CD8-positive, alpha-beta memory T cell (primary cell): ENCODE measurements around the gene TRRAP. TPM values are rescaled to one million over a fixed set of nuclear protein-coding genes. Genes with fewer than 3 reads are reported as not detected.

Source experiments
- CTCF ChIA-PET: fragments of 350-600 bp; sonication (Branson Sonifier 250); formaldehyde crosslinking; loops from one replicate; lab custom pipeline; 2021; ENCODE audit warnings: antibody characterized with exemption; lab: Charles Lee
- POLR2A ChIA-PET: fragments of 350-600 bp; sonication (Branson Sonifier 250); formaldehyde crosslinking; loops from one replicate; lab custom pipeline; 2021; ENCODE audit warnings: antibody characterized with exemption; lab: Charles Lee
- DNase-seq, 5 donors: peaks; one replicate each; pipeline versions ENCODE4 v3.0.0 to v3.0.0-alpha.2; 2020 to 2022; ENCODE audit warnings: mixed read lengths in 1 of 5
- H3K27ac ChIP-seq: one replicate; pipeline ENCODE4 v1.7.0; 2013; ENCODE audit warnings: low read depth, mild to moderate bottlenecking, low read length, moderate library complexity
- H3K27me3 ChIP-seq: 2 replicates; pipeline ENCODE4 v1.7.0; 2013; ENCODE audit warnings: low read length, mild to moderate bottlenecking; ENCODE audit not compliant: insufficient read depth, poor library complexity, severe bottlenecking
- H3K36me3 ChIP-seq: 2 replicates; pipeline ENCODE4 v1.7.0; 2013; ENCODE audit warnings: mild to moderate bottlenecking, low read length, moderate library complexity; ENCODE audit not compliant: insufficient read depth
- H3K4me1 ChIP-seq: 2 replicates; pipeline ENCODE4 v1.7.0; 2013; ENCODE audit warnings: mild to moderate bottlenecking, low read length, moderate library complexity; ENCODE audit not compliant: insufficient read depth
- H3K4me3 ChIP-seq: 2 replicates; pipeline ENCODE4 v1.7.0; 2013; ENCODE audit warnings: mild to moderate bottlenecking, low read length
- H3K9me3 ChIP-seq: 2 replicates; pipeline ENCODE4 v1.7.0; 2013; ENCODE audit warnings: mild to moderate bottlenecking, low read length
- H3K27ac Mint-ChIP-seq, 8 donors: one replicate each; pipeline ENCODE4 v1.8.0; 2020 to 2021; ENCODE audit warnings: mixed read lengths in 8 of 8, mild to moderate bottlenecking in 6 of 8, inconsistent platforms in 3 of 8, moderate library complexity in 3 of 8
- H3K27me3 Mint-ChIP-seq, 2 donors: one replicate each; pipeline ENCODE4 v1.8.0; 2020 to 2021; ENCODE audit warnings: mixed read lengths in 2 of 2, mild to moderate bottlenecking in 1 of 2, moderate library complexity in 1 of 2
- H3K36me3 Mint-ChIP-seq, 3 donors: one replicate each; pipeline ENCODE4 v1.8.0; 2020 to 2021; ENCODE audit warnings: mixed read lengths in 3 of 3, inconsistent platforms in 1 of 3, mild to moderate bottlenecking in 1 of 3
- H3K4me1 Mint-ChIP-seq, 3 donors: one replicate each; pipeline ENCODE4 v1.8.0; 2020 to 2021; ENCODE audit warnings: mixed read lengths in 3 of 3, inconsistent platforms in 1 of 3, mild to moderate bottlenecking in 1 of 3
- H3K4me3 Mint-ChIP-seq, 7 donors: one replicate each; pipeline ENCODE4 v1.8.0; 2020 to 2021; ENCODE audit warnings: mixed read lengths in 7 of 7, mild to moderate bottlenecking in 6 of 7, moderate library complexity in 4 of 7, inconsistent platforms in 2 of 7
- H3K9me3 Mint-ChIP-seq, 5 donors: one replicate each; pipeline ENCODE4 v1.8.0; 2020 to 2022; ENCODE audit warnings: mixed read lengths in 5 of 5, mild to moderate bottlenecking in 3 of 5, moderate library complexity in 2 of 5, inconsistent platforms in 1 of 5
- polyA plus RNA-seq: library from polyadenylated mRNA; unstranded; fragments of 300-500 nt; fragmentation: Illumina TruSeq; gene quantifications from one replicate; pipeline ENCODE4 v1.2.3, GENCODE V29; 2021
- total RNA-seq, 2 experiments: library from RNA; stranded (reverse); gene quantifications; one replicate each; pipeline ENCODE4 v1.2.3, GENCODE V29; 2021

The TRRAP gene
- total and polyA plus RNA-seq, 3 experiments from 2014 or later: 4.6 to 51.4 (median 49.6) TPM

DNA sequence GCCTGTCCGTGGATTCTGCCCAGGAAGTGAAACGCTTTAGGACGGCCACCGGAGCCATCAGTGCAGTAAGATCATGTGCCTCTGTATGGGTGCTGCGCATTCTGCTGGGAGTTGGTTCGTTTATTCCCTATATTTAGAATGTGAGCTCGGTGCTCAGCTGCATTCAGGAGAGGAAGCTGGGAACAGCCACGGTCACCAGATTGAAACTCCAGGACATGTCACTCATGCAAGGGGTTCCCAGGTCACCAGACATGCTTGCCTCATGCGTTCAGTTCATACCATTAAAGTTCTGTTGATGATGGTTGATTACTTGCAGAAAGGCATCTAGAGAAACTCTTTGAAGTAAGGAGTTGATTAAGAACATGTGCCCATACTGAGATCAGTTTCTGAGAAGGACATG lies 78.1 kb downstream of the TRRAP start:
- peaks cover 0 to 98% (median 34%) of the 10 kb centered on the region in 3 donors for H3K36me3 Mint-ChIP-seq
- Histone ChIP-seq H3K9me3 (no peaks in the 10 kb centered on the region), H3K36me3 (peaks cover 64% of the 10 kb centered on the region), H3K4me1 (no peaks in the 10 kb centered on the region), H3K27me3 (no peaks in the 10 kb centered on the region), H3K4me3 (no peak overlapping the region), H3K27ac (no peak overlapping the region)
- no peak for DNase-seq
- ChIA-PET POLR2A (no interaction called here), CTCF (no interaction called here)
- no peaks in the 10 kb centered on the region for H3K27me3 Mint-ChIP-seq
- H3K27ac Mint-ChIP-seq: no peak overlapping the region
- no peaks in the 10 kb centered on the region for H3K4me1 Mint-ChIP-seq
- no peaks in the 10 kb centered on the region for H3K9me3 Mint-ChIP-seq
- H3K4me3 Mint-ChIP-seq: no peak overlapping the region

DNA sequence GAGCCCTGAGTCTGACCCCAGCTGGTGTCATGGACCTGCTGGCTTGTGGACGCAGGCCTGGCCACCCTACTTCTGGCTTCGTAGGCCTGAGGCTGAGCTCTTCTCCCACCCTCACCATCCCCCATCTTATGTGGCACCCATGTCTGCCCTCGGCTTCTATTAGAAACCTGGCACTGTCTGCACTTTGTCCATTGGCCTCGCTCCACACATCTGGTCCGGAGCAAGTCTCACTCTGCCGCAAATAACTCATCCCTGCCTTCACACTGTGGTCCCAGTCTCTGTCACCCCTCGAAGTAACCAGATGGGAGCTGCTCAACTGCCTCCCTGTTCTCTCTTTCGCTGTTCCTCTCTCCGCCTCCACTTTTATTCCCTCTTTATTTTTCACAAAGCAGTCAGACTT lies 78.6 kb downstream of the TRRAP start:
- no peak overlapping the region for H3K27ac ChIP-seq
- H3K36me3 ChIP-seq: peaks cover 64% of the 10 kb centered on the region
- peaks cover under 1 to 98% (median 31%) of the 10 kb centered on the region in 3 donors for H3K36me3 Mint-ChIP-seq
- H3K27me3 ChIP-seq: no peaks in the 10 kb centered on the region
- H3K4me1 ChIP-seq: no peaks in the 10 kb centered on the region
- no peak overlapping the region for H3K27ac Mint-ChIP-seq
- H3K4me1 Mint-ChIP-seq: no peaks in the 10 kb centered on the region
- no peaks in the 10 kb centered on the region for H3K9me3 ChIP-seq
- H3K27me3 Mint-ChIP-seq: no peaks in the 10 kb centered on the region
- POLR2A ChIA-PET: no interaction called here
- CTCF ChIA-PET: no interaction called here
- no peak overlapping the region for H3K4me3 ChIP-seq
- no peaks in the 10 kb centered on the region for H3K9me3 Mint-ChIP-seq
- DNase-seq: no peak
- no peak overlapping the region for H3K4me3 Mint-ChIP-seq

DNA sequence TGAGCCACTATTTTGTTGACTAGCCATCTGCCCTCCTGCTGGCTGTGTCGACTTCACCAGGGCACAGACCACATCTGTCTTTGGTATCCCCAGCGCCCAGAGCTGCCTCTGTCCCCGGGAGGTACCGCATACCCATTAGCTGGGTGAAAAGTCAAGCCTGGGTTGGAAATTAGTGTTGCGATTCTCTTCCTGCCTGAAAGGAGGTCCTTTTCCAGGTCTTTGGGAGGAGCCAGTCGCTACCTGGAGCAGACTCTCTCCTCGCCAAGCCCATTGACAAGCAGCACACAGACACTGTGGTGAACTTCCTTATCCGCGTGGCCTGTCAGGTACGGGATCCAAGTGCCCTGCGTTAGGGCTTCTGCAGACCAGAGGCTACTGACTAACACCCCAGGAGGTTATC lies 79.4 kb downstream of the TRRAP start:
- no peaks in the 10 kb centered on the region for H3K9me3 Mint-ChIP-seq
- no peak overlapping the region for H3K27ac Mint-ChIP-seq
- no peaks in the 10 kb centered on the region for H3K27me3 ChIP-seq
- no peaks in the 10 kb centered on the region for H3K4me1 ChIP-seq
- ChIA-PET CTCF (no interaction called here), POLR2A (no interaction called here)
- no peak overlapping the region for H3K4me3 Mint-ChIP-seq
- peaks cover 68% of the 10 kb centered on the region for H3K36me3 ChIP-seq
- no peak for DNase-seq
- H3K4me3 ChIP-seq: no peak overlapping the region
- no peaks in the 10 kb centered on the region for H3K9me3 ChIP-seq
- no peaks in the 10 kb centered on the region for H3K27me3 Mint-ChIP-seq
- no peak overlapping the region for H3K27ac ChIP-seq
- no peaks in the 10 kb centered on the region for H3K4me1 Mint-ChIP-seq
- peaks cover 3 to 98% (median 31%) of the 10 kb centered on the region in 3 donors for H3K36me3 Mint-ChIP-seq

DNA sequence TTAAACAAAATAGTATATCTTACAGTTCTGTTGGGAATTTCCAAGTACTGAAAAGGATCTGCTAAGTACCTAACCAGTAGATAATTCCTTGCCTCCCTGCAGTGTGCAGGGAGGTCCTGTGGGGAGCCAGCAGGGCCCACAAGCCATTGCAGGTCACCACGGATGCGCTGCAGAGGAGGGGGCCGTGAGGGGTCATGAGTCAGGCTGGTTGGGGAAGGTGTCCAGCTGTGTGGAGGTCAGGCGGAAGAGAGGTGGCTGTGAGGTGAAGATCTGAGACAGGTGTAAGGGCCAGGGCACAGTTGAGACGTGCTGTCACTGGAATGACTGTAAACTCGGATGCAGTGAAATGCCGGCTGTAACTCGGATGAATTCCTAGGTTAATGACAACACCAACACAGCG lies 80.6 kb downstream of the TRRAP start:
- POLR2A ChIA-PET: no interaction called here
- H3K4me3 Mint-ChIP-seq: no peak overlapping the region
- no peak for DNase-seq
- no peak overlapping the region for H3K4me3 ChIP-seq
- H3K9me3 Mint-ChIP-seq: no peaks in the 10 kb centered on the region
- H3K4me1 ChIP-seq: no peaks in the 10 kb centered on the region
- peak overlapping the region in 2 of 8 donors; percentile 8 to 42 for H3K27ac Mint-ChIP-seq
- no peaks in the 10 kb centered on the region for H3K27me3 Mint-ChIP-seq
- no peaks in the 10 kb centered on the region for H3K9me3 ChIP-seq
- no peaks in the 10 kb centered on the region for H3K4me1 Mint-ChIP-seq
- H3K27ac ChIP-seq: no peak overlapping the region
- peaks cover 60% of the 10 kb centered on the region for H3K36me3 ChIP-seq
- CTCF ChIA-PET: no interaction called here
- peaks cover 3 to 97% (median 28%) of the 10 kb centered on the region in 3 donors for H3K36me3 Mint-ChIP-seq
- no peaks in the 10 kb centered on the region for H3K27me3 ChIP-seq

- no peak overlapping the region for H3K27ac ChIP-seq
- H3K9me3 ChIP-seq: no peaks in the 10 kb centered on the region
- peaks cover 4 to 97% (median 28%) of the 10 kb centered on the region in 3 donors for H3K36me3 Mint-ChIP-seq
- no peak overlapping the region for H3K4me3 Mint-ChIP-seq
- H3K27me3 ChIP-seq: no peaks in the 10 kb centered on the region
- no peak overlapping the region for H3K27ac Mint-ChIP-seq
- DNase-seq: no peak
- H3K4me1 Mint-ChIP-seq: no peaks in the 10 kb centered on the region
- H3K4me1 ChIP-seq: no peaks in the 10 kb centered on the region
- no peaks in the 10 kb centered on the region for H3K27me3 Mint-ChIP-seq
- POLR2A ChIA-PET: no interaction called here
- no peaks in the 10 kb centered on the region for H3K9me3 Mint-ChIP-seq
- CTCF ChIA-PET: no interaction called here
- H3K36me3 ChIP-seq: peaks cover 45% of the 10 kb centered on the region
- no peak overlapping the region for H3K4me3 ChIP-seq
Observed at GRCh38 chr7:98963305-98963704, 85.0 kb downstream of the TRRAP start.

DNA sequence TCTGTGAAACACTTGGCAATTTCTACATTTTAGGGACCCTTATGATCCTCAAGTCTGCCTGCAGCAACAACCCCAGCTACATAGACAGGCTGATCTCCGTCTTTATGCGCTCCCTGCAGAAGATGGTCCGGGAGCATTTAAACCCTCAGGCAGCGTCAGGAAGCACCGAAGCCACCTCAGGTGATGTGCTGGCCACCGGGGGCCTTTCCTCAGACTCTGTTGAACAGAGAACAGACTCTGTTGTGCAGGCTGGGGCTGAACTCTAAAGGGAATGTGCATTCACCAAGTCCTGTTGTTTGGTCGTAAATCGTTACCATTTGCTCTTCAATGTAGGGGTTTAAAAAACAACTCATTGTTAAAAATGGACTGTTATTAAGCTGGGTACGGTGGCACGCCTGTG lies 86.3 kb downstream of the TRRAP start:
- no peak overlapping the region for H3K27ac ChIP-seq
- peak overlapping the region in 1 of 8 donors; percentile 33 for H3K27ac Mint-ChIP-seq
- H3K4me3 Mint-ChIP-seq: no peak overlapping the region
- no peaks in the 10 kb centered on the region for H3K4me1 Mint-ChIP-seq
- no peaks in the 10 kb centered on the region for H3K9me3 ChIP-seq
- no peaks in the 10 kb centered on the region for H3K4me1 ChIP-seq
- H3K36me3 ChIP-seq: peaks cover 48% of the 10 kb centered on the region
- POLR2A ChIA-PET: no interaction called here
- H3K36me3 Mint-ChIP-seq: peaks cover 8 to 97% (median 28%) of the 10 kb centered on the region in 3 donors
- no peak overlapping the region for H3K4me3 ChIP-seq
- DNase-seq: no peak
- CTCF ChIA-PET: no interaction called here
- H3K9me3 Mint-ChIP-seq: no peaks in the 10 kb centered on the region
- no peaks in the 10 kb centered on the region for H3K27me3 ChIP-seq
- no peaks in the 10 kb centered on the region for H3K27me3 Mint-ChIP-seq

GRCh38 chr7:98968621-98969020 lies 90.3 kb downstream of the TRRAP start:
- Histone ChIP-seq H3K27me3 (no peaks in the 10 kb centered on the region), H3K9me3 (no peaks in the 10 kb centered on the region), H3K4me1 (no peaks in the 10 kb centered on the region), H3K36me3 (peaks cover 63% of the 10 kb centered on the region), H3K4me3 (no peak overlapping the region), H3K27ac (no peak overlapping the region)
- Mint-ChIP-seq H3K9me3 (no peaks in the 10 kb centered on the region), H3K4me1 (no peaks in the 10 kb centered on the region), H3K27ac (peak overlapping the region in 1 of 8 donors; percentile 27), H3K4me3 (no peak overlapping the region), H3K36me3 (peaks cover 5 to 98% (median 28%) of the 10 kb centered on the region in 3 donors), H3K27me3 (no peaks in the 10 kb centered on the region)
- CTCF ChIA-PET: no interaction called here
- DNase-seq: no peak
- POLR2A ChIA-PET: no interaction called here

DNA sequence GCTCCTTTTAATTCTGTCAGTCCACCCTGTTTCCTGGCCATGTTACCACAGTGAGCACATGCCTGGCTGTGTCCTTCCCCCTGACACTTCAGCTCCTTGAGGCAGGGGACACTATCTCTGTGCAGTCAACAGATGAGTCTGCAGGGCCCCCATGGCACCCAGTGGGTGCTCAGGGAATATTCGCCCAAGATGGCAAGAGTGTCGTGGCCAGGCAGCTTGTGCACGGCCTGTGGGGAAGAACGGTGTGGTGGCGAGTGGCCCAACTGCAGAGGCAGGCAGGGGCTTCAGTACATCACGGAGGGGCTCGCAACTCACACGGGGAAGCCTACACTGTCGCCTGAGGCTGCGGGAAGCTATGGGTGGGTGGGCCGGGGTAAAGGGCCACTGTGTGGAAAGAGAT lies 91.1 kb downstream of the TRRAP start:
- Mint-ChIP-seq H3K27ac (no peak overlapping the region), H3K36me3 (peaks cover 9 to 99% (median 30%) of the 10 kb centered on the region in 3 donors), H3K4me3 (no peak overlapping the region), H3K9me3 (no peaks in the 10 kb centered on the region), H3K4me1 (peaks cover 0 to 3% (median 0%) of the 10 kb centered on the region in 3 donors), H3K27me3 (no peaks in the 10 kb centered on the region)
- CTCF ChIA-PET: no interaction called here
- Histone ChIP-seq H3K4me1 (no peaks in the 10 kb centered on the region), H3K36me3 (peaks cover 70% of the 10 kb centered on the region), H3K4me3 (no peak overlapping the region), H3K27me3 (no peaks in the 10 kb centered on the region), H3K27ac (no peak overlapping the region), H3K9me3 (no peaks in the 10 kb centered on the region)
- POLR2A ChIA-PET: no interaction called here
- no peak for DNase-seq
